ENCODE data around the gene MAP4K5.

Gene MAP4K5

DNA sequence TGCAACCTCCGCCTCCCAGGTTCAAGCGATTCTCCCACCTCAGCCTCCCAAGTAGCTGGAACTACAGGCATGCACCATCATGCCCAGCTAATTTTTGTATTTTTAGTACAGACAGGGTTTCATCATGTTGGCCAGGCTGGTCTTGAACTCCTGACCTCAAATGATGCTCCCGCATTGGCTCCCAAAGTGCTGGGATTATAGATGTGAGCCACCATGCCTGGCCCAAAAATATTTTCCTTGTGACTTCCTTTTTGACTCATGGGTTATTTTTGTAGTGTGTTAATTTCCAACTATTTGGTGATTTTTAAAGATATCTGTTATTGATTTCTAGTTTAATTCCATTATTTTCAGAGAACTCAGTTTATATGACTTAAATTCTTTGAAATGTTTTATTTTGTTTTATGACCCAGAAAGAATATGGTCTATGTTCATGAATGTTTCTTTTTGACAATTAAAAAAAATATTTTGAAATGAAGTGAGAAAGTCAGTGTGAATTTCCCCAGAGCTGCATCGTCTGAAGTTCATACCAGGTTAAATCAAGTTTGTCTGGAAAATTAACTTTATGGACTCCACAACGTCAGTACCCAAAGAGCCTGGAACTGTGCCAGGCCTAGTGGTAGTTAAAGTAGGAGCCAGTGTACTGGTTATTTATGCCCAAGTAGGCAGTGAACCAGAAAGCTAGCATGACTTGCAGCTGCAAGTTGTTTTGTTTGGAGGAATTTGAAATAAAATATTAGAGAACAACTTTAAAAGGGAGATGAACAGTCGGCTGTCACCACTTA lies 132.9 kb downstream of the MAP4K5 start:
- DNase-seq (ENCODE audit: low spot score): no peak

DNA sequence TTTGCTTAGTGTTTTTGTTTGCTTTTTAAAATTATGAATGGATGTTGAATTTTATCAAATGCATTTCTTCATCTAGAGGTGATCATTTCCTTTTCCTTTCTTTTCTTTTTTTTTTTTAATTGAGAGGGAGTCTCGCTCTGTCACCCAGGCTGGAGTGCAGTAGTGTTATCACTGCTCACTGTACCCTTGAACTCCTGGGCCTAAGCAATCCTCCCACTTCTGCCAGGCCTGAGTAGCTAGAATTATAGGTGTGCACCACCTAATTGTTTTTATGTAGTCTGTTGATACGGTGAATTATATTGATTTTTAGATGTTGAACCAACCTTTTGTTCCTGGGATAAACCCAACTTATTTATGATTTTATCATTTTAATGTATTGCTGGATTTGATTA lies 134.2 kb downstream of the MAP4K5 start:
- no peak for DNase-seq (ENCODE audit: low spot score)

DNA sequence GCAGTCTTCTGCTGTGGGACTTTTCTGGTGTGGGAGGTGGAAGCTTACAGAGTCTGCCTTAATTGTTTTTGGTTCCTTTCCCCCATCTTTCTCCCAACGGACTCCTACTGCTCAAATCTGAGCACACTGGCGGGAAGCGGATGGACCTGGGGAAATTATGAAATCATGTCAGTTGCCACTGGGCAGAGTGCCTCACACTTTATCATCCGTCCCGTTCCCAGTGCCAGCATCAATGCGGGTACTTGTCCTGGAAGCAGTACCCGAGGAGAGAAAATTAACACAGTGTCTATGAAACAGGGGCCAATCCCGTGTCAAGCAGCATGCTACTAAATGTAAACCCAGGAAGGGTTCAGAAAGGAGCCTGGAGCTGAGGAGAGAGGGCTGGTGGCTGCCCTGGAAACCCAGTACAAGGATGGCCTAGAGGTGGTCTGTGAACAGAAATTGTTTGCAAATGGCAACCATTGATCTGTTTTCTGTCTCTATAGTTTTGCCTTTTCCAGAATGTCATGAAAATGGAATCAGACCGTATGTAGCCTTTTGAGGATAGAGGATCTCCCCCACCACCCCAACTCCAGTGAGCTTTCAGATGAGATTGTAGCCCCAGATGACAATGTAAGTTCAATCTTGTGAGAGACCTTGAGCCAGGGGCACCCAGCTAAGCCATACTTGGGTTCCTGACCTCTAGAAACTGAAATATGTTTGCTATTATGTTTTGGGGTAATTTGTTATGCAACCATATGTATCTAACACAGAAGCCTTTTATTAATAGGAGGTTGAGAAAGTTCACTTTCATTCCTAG lies 134.8 kb downstream of the MAP4K5 start:
- DNase-seq (ENCODE audit: low spot score): no peak

DNA sequence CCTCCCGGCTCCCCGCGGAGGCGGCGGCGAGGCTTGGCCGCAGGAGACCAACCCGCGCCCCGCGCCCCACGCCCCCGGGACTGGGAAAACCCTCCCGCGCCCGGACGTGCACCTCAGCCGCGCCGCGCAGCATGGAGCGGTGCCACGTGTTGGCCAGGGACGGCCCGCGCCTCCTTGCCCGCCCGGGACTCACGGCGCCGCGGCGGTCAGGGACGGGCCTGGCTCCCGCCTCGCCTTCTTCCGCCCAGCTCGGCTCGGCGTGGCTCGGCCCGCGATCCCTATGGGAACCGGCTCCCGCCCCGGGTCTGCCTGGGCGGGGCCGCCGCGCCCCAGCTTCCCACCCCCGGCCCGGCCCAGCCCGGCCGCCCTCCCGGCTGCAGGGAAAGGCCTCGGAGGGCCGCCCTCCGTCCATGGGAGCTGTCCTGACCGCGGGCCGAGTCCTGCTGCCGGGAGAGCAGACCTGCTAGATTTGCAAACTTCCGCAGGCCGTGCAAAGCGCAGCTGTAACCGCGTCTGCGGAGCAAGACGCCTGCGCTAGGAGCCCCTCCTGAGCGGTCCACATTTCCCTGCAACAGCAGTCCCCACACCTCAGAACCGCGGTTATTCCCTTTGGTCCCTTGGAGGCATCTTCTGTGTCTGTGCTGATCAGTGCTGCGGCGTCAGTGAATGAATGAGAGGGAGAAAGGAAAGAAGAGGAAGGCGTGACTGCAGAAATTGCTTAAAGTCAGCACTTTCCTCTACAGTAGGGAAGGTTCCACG lies 135.6 kb downstream of the MAP4K5 start, which contains the start of gene CDKL1:
Gene CDKL1 (minus strand): TSS at position 251 of the 759 bp plus-strand sequence. CDS start 1,013 bp downstream, outside the sequence.
- peak; percentile 25 for DNase-seq (ENCODE audit: low spot score)

DNA sequence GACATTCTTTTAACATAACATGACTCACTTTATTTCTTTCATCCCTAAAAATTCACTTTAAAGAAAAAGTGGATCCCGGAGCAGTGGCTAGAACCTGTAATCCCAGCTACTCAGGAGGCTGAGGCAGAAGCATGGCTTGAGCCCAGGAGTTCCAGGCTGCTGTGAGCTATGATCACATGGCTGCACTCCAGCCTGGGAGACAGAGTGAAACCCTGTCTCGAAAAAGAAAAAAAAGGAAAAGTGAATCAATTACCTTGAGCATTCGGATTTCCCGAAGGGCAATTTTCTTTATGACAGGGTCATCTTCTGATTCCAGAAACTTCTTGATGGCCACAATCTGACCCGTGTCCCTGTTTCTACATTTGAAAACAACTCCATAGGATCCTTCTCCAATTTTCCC lies 136.9 kb downstream of the MAP4K5 start:
- no peak for DNase-seq (ENCODE audit: low spot score)

DNA sequence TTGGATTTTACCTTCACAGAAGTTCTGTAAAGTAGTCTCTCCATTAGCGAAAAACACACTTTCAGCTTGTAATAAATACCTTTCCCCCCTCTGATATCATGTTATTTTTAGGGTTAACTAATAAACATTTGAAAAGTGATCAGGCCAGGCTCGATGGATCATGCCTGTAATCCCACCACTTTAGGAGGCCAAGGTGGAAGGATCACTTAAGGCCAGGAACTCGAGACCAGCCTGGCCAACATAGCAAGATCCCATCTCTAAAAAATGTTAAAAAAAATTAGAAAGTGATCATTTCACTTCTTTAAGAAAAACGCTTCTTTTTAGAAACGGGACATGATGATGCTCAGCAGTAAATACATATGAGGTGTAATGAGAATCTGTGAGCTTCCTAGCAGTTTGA lies 137.7 kb downstream of the MAP4K5 start:
- no peak for DNase-seq (ENCODE audit: low spot score)

GRCh38 chr14:50389668-50390441 lies 142.5 kb downstream of the MAP4K5 start:
- DNase-seq (ENCODE audit: low spot score): no peak

DNA sequence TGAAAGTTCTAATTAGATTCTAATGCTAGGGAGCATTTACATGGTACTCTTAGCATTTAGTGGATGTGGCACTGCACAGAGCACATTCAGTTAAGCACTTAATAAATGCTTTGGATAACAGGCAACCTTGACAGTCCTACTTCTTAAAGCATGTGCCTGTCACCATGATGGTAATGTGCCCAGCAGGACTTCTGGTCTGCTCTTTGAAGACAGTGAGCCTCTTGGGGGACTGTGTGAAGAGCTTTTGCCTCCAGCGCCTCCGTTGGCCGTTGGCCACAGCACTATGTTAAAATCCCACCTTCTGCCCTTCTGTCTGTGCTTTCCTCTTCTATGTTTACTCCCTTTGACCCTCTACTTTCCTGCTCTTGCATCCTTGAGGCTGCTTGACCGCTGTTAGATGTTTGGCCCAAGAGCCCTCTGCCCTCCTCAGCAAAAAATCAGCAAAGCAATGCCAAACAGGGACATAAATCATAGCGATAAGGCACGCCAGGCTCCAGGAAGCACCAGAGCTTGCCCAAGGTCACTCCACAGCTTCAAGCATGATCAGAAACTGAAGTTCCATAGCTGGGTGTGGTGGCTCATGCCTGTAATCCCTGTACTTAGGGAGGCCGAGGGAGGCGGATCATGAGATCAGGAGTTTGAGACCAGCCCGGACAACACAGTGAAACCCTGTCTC lies 144.0 kb downstream of the MAP4K5 start:
- DNase-seq (ENCODE audit: low spot score): no peak

DNA sequence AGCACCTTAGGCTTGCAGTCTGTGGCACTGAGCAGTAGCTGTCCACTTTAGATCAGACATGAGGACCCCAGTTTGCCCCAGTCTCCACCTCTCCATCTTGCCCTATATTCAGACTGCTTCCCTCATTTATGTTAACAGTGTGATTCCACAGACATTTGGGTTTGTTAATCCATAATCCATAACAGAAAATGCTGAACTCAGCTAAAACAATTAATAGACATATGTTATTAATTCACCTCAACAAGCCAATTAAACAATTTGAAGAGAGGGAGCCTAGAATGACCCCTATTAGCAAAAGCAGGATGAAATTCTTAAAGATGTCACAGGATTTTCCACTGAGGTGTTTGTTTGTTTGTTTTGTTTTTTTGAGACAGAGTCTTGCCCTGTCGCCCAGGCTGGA lies 144.8 kb downstream of the MAP4K5 start:
- no peak for DNase-seq (ENCODE audit: low spot score)

DNA sequence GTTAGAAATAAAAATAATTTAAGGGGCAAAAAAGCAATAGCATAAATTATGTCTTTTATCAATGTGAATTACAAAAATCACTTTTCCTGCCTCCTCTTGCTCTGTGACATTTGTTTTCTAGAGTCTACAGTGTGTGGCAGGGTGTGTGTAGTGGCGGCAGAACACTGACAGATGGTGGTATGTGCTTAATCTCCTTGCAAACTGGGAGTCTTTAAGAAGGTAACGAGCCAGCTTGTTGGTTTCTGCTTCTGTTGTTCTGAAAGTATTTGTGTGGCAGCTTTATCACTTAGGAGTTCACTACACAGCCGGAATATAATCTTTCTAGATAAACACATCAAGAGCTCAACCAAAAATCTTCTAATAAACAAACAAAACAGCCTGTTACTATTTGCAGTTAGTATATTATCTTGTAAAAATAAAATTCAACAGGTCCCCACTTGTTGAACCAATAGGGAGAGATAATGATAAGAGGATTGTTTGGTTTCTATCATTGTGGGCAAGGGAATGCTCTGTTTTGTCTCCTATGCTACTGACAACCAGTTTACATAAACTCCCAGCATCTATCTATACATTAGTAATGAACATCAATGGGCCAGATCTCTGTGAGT lies 148.6 kb downstream of the MAP4K5 start:
- no peak for DNase-seq (ENCODE audit: low spot score)

DNA sequence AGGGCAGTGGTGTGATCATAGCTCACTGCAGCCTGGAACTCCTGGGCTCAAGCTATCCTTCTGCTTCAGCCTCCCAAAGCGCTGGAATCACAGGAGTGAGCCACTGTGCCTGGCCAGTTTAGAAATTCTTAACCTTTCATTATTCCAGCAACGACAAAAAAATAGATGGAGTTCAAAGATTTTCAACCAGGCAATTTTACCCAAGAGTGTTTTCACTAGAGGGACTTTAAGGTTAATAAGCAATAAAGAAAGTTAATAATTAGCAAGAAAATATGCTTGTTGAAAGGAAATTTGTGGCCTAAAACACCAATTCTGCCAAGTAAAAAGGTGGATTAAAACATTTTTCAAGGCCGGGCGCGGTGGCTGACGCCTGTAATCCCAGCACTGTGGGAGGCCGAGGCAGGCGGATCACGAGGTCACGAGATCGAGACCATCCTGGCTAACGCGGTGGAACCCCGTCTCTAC lies 150.5 kb downstream of the MAP4K5 start:
- no peak for DNase-seq (ENCODE audit: low spot score)

GRCh38 chr14:50381008-50381407 lies 151.4 kb downstream of the MAP4K5 start:
- no peak for DNase-seq (ENCODE audit: low spot score)

DNA sequence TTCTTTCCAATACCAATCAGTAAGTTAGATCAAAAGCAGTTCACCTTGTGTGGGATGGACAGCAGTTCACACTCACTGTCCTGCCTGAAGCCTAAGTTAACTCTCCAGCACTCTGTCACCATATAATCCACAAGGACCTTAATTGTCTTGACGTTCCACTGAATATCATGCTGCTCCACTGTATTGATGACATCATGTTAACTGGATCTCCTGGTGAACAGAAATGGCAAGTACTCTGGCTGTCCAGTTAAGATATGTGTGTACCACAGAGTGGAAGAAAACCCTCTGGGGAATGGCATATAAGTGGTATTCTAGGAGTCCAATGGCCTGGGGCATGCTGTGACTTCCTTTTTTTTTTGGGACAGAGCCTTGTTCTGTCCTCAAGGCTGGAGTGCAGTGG lies 151.9 kb downstream of the MAP4K5 start:
- no peak for DNase-seq (ENCODE audit: low spot score)

- no peak for DNase-seq (ENCODE audit: low spot score)
Measured at GRCh38 chr14:50379563-50379962, 152.8 kb downstream of the MAP4K5 start.

- no peak for DNase-seq (ENCODE audit: low spot score)
Measured at GRCh38 chr14:50377550-50378085, 154.8 kb downstream of the MAP4K5 start.

GRCh38 chr14:50375760-50376159 lies 156.6 kb downstream of the MAP4K5 start:
- no peak for DNase-seq (ENCODE audit: low spot score)

GRCh38 chr14:50373959-50374358 lies 158.4 kb downstream of the MAP4K5 start:
- DNase-seq (ENCODE audit: low spot score): no peak

- no peak for DNase-seq (ENCODE audit: low spot score)
Measured at GRCh38 chr14:50371546-50371945, 160.8 kb downstream of the MAP4K5 start.
